Activated naive CD4-positive, alpha-beta T cell treated with anti-CD3 and anti-CD28 coated beads, Interleukin-2, amount 50 U/mL, for 24 hours (primary cell): Measurements from ENCODE around the gene DQX1.
A peak's percentile ranks its signal among the peaks of the same experiment; 100 is the strongest.

Experiments
- H3K27ac Mint-ChIP-seq: one replicate; pipeline ENCODE4 v1.8.0; 2021; ENCODE audit warnings: mild to moderate bottlenecking, mixed read lengths
- H3K27me3 Mint-ChIP-seq: one replicate; pipeline ENCODE4 v1.8.0; 2021; ENCODE audit warnings: mixed read lengths
- H3K36me3 Mint-ChIP-seq: one replicate; pipeline ENCODE4 v1.8.0; 2021; ENCODE audit warnings: mixed read lengths
- H3K4me1 Mint-ChIP-seq: one replicate; pipeline ENCODE4 v1.8.0; 2021; ENCODE audit warnings: mixed read lengths
- H3K4me3 Mint-ChIP-seq: one replicate; pipeline ENCODE4 v1.8.0; 2021; ENCODE audit warnings: mild to moderate bottlenecking, mixed read lengths
- H3K9me3 Mint-ChIP-seq: one replicate; pipeline ENCODE4 v1.8.0; 2021; ENCODE audit warnings: mixed read lengths

DQX1 gene

DNA sequence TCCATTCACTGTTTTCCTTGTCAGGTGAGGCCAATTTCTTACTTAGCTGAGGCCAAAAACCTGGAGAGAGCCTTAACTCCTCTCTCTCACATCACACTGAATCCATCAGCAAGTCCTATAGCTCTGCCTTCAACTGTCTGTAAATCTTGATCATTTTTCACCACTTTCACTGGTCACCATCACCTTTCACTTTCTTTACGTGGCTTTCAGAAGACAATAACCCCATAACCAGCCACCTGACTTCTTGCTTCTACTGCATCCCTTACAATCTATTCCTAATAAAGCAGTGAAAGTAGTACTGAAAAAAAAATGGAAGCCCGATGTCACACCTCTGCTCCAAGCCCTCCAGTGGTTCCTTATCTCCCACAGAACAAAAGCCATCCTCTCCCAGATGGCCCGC is 20.0 kb upstream of the DQX1 start:
- H3K36me3 Mint-ChIP-seq: no peaks in the 10 kb centered on the region

DNA sequence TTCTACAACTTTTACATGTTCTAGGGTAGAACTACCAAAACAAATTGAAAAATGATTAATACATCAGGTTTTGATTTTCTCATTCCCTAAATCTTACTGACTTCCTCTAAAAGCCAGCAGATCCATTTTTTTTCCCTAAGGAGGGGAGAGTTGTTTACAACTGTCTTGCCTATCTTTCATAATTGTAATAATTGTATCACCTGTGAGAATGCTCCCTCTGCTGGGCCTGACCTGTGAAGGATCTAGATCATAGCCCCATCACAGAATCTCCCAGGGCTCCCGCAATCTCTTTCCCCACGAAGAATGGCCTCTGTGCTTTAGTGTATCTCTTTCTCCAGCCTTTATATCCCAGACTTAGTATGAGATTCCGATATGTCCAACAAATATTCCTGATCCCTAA is 18.6 kb upstream of the DQX1 start:
- Mint-ChIP-seq H3K27me3 (peaks cover 22% of the 10 kb centered on the region), H3K36me3 (no peaks in the 10 kb centered on the region), H3K9me3 (no peaks in the 10 kb centered on the region), H3K27ac (no peak overlapping the region), H3K4me1 (peaks cover 7% of the 10 kb centered on the region), H3K4me3 (no peak overlapping the region)

More for the DNA sequence above, 20.0 kb upstream of the DQX1 start:
- H3K27me3 Mint-ChIP-seq: peaks cover 31% of the 10 kb centered on the region
- H3K4me1 Mint-ChIP-seq: peaks cover 7% of the 10 kb centered on the region
- H3K4me3 Mint-ChIP-seq: no peak overlapping the region
- H3K9me3 Mint-ChIP-seq: no peaks in the 10 kb centered on the region
- H3K27ac Mint-ChIP-seq: no peak overlapping the region

DNA sequence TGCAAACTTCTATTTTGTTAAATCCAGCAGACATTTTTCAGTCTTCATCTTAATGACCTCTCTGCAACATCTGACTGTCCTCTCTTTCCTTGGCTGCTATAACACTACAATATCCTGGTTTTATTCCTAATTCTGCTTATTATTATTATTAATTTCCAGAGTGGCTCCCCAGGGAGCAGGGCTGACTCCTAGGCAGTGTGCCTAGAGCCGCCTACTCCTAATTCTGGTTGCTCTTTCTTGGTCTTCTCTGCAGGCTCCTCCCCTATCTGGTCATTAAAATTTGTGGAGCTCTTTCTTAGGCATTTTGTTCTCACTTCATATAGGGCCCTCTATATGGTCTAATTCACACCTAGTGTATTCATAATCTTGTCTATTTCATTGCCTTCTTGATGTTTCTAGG is 16.9 kb upstream of the DQX1 start:
- H3K27me3 Mint-ChIP-seq: peaks cover 18% of the 10 kb centered on the region
- H3K9me3 Mint-ChIP-seq: no peaks in the 10 kb centered on the region
- H3K36me3 Mint-ChIP-seq: no peaks in the 10 kb centered on the region
- peaks cover under 1% of the 10 kb centered on the region for H3K4me1 Mint-ChIP-seq
- H3K27ac Mint-ChIP-seq: no peak overlapping the region
- H3K4me3 Mint-ChIP-seq: no peak overlapping the region

DNA sequence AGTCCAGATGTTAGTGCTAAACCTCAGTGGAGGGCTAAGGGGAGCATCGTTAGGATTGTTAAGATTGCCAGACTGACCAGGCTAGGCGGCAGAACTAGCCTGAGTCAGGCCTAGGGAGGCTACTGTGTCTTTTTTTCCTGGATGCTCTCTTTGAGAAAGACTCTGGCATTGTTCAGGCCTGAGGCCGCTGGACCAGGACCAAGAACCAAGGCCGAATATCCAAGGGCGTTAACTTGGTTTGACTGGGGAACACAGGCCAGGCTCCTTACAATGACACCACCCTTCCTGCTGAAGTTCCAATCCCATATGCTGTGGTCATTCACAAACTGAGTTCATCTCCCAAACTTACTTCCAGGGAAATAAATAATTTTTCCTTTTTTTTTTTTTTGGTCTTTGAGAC is 14.3 kb upstream of the DQX1 start:
- Mint-ChIP-seq H3K27ac (no peak overlapping the region), H3K27me3 (peaks cover 10% of the 10 kb centered on the region), H3K9me3 (no peaks in the 10 kb centered on the region), H3K4me1 (no peaks in the 10 kb centered on the region), H3K4me3 (no peak overlapping the region), H3K36me3 (no peaks in the 10 kb centered on the region)

DNA sequence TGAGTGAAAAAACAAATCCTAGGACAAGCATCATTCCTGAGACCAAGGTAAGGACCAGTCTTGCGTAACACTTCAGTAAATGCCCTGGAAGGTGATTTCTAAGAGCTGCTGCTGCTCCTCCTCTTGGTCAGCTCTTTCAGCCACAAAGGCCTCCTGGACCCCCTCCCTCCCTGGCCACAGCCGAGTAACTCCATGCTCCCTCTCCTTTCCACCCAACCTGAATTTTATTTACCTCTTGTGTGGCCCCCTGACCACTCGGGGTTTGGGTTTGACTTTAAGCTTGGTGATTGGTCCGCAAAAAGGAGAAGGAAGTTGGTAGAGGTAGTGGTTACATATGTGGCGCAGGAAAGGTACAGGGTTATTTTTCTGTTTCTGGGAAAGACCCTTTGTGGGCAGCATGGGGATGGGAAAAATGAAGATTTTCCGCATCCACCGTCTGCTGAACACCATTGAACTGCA is 12.9 kb upstream of the DQX1 start:
- Mint-ChIP-seq H3K27ac (no peak overlapping the region), H3K4me3 (no peak overlapping the region), H3K9me3 (no peaks in the 10 kb centered on the region), H3K27me3 (peaks cover 10% of the 10 kb centered on the region), H3K36me3 (no peaks in the 10 kb centered on the region), H3K4me1 (no peaks in the 10 kb centered on the region)

DNA sequence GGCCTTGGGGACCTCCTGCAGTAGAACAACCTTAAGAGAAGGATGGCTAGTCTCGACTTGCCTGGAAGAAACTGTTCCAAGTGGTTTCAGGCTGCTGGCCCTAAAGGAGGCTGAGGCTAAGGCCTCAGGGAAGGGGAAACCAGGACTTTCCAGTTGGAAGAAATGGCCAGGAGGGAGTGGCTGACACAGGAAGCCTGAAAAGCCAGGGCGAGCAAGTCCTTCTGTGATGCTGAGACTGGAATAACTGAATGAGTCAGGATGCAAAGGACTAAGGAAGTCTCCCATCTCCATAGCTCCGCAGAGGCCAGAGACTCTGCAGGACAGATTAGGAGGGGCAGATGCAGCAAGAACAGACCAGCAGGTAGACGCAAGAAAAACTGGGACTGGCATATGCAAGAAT is 11.1 kb upstream of the DQX1 start:
- Mint-ChIP-seq H3K36me3 (peaks cover 6% of the 10 kb centered on the region), H3K27ac (no peak overlapping the region), H3K4me3 (no peak overlapping the region), H3K4me1 (peaks cover 4% of the 10 kb centered on the region), H3K9me3 (no peaks in the 10 kb centered on the region), H3K27me3 (peaks cover 5% of the 10 kb centered on the region)

DNA sequence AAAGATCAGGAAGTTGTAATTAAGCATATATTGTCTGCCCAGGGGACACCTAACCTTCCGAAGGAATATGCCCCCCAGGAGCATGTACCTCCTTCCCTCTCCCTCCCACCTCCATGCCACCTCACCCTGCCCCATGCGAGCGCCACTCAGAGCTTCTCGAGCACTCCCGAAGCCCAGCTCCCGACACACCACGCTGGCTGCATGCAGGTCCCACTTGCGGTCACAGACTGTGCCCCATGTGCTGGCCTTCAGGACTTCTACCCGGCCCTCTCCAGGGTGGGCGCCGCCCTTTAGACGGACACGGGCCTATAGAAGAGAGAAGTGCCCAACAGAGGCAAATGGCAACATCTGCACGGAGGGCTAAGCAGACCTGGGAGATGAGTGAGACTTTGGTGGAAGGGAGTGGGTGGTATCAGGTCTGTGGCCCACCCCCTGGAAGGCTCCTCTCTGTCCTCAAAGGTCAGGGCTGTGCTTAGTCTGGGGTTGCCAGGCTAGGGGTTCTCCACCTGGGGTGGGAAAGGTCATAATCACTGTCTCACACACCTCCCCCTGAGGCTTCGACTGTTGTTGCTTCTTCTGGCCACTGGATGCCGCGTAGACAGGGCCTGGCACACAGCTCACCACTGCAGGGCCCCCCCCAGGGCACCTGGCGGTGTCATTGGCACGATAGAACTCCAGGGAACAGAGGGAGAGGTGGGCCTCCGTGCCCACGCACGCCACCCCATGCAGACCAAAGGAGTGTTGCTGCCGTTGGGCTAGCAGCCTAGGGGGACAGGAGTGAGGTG is 10.3 kb upstream of the DQX1 start:
- Mint-ChIP-seq H3K27me3 (peaks cover 5% of the 10 kb centered on the region), H3K4me3 (no peak overlapping the region), H3K27ac (no peak overlapping the region), H3K36me3 (peaks cover 8% of the 10 kb centered on the region), H3K4me1 (peaks cover 10% of the 10 kb centered on the region), H3K9me3 (no peaks in the 10 kb centered on the region)

DNA sequence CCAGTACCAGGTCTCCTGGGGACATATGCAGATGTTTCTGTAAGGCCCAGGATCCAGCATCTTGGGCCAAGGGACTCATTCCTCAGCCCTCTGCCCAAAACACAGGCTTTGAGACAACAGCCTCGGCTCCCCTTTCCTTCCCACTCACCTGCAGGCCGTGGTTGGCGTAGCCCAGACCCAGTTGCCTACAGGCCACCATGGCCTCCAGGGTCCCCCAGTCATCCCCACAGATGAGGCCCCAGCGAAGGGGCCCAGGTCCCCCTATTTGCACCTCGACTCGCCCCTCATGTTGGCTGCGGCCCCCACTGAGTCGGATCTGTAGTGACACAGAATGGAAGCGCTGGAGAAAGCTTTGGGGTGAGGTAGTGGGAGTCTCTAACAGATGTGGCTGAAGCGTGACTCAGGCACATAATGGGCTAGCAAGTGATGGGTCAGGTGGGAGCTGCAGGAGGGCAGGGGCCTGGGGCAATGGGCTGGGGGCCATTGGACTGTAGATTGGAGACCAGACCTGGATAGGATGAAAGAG is 9.5 kb upstream of the DQX1 start:
- Mint-ChIP-seq H3K4me3 (no peak overlapping the region), H3K9me3 (no peaks in the 10 kb centered on the region), H3K27me3 (peaks cover 5% of the 10 kb centered on the region), H3K27ac (no peak overlapping the region), H3K4me1 (peaks cover 18% of the 10 kb centered on the region), H3K36me3 (peaks cover 12% of the 10 kb centered on the region)

DNA sequence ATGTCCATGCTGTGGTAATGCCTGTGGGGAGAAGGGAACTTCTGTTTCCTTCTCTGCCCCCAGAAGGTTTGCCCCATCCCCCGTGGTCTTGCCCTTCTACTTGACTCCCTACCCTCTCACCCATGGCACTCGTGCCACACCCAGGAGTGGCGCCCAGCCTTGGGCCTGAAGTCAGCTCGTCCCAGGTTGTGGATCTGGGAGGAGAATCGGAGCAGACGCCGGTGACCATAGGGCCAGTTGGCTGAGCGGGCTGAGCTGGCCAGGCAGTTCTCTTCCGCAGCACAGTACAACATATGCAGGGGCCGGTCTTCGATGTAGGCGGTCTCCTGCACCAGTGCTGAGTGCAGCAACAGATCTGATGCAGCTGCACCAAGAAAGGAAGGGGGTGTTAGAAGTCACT is 8.4 kb upstream of the DQX1 start:
- no peaks in the 10 kb centered on the region for H3K9me3 Mint-ChIP-seq
- H3K27ac Mint-ChIP-seq: no peak overlapping the region

DNA sequence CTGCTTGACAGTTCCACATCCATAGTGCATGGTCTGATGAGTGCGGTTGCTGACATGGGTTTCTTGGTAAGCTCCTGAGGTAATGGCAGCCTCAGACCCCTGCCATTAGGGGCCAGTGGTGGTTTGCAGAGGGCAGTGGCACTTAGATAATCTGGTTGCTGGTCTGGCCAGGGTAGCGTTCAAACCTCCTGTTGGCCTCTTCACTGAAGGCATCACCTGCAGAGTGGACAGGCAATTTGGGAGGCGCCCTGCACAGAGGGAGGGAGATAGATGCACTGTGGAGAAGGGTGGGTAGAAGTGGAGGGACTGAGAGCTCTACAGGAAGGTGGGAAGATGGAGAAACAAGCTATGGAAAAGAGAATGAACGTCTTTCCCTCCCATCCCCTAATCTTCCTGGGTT is 7.4 kb upstream of the DQX1 start:
- H3K9me3 Mint-ChIP-seq: no peaks in the 10 kb centered on the region
- peaks cover 18% of the 10 kb centered on the region for H3K4me1 Mint-ChIP-seq
- H3K27me3 Mint-ChIP-seq: no peaks in the 10 kb centered on the region
- peaks cover 12% of the 10 kb centered on the region for H3K36me3 Mint-ChIP-seq
- H3K27ac Mint-ChIP-seq: no peak overlapping the region
- no peak overlapping the region for H3K4me3 Mint-ChIP-seq

More for the DNA sequence above, 8.4 kb upstream of the DQX1 start:
- Mint-ChIP-seq H3K27me3 (peaks cover 4% of the 10 kb centered on the region), H3K36me3 (peaks cover 12% of the 10 kb centered on the region), H3K4me1 (peaks cover 18% of the 10 kb centered on the region), H3K4me3 (no peak overlapping the region)

DNA sequence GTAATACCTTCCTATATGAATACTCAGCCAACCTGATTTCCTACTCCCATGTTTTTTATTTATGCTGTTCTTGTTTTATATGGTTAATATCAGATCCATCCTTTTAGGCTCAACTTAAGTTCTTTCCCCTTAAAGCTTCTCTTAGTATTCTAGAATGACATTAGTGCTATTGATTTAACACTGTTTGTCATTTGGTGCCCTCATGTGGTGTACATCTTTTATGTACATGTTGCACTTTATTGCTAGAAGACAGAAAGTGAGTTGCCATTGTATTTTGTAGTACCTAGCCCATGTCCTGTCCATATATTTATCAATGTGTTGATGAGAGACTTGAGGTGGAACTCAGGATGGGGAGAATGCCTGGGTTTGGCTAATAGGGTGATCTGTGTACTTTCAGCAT is 6.2 kb upstream of the DQX1 start:
- H3K4me1 Mint-ChIP-seq: peaks cover 29% of the 10 kb centered on the region
- H3K27ac Mint-ChIP-seq: peak overlapping the region; percentile 74
- H3K27me3 Mint-ChIP-seq: no peaks in the 10 kb centered on the region
- H3K9me3 Mint-ChIP-seq: no peaks in the 10 kb centered on the region
- peaks cover 22% of the 10 kb centered on the region for H3K36me3 Mint-ChIP-seq
- H3K4me3 Mint-ChIP-seq: peak overlapping the region; percentile 78

DNA sequence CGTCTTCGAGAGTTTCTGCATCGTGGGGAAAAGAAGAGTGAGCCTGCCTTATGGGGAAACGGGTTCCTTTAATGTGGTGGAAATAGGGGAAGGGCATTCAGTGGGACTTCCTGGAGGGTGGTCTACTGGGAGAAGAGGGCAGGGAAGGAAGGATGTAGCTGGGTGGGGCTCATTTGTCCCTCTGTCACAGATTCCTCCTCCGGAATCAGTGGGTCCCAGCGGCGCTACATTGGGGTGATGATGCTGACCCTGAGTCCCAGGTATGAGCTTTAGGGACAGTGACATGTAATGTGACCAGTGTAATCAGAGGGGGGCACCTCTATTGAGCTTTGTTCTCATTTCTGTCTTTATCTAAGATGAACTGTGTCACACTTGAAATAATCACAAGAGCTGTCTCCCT is 5.6 kb upstream of the DQX1 start:
- H3K27me3 Mint-ChIP-seq: no peaks in the 10 kb centered on the region
- H3K27ac Mint-ChIP-seq: no peak overlapping the region
- H3K4me1 Mint-ChIP-seq: peaks cover 30% of the 10 kb centered on the region
- H3K9me3 Mint-ChIP-seq: no peaks in the 10 kb centered on the region
- peaks cover 27% of the 10 kb centered on the region for H3K36me3 Mint-ChIP-seq
- peak overlapping the region; percentile 78 for H3K4me3 Mint-ChIP-seq

DNA sequence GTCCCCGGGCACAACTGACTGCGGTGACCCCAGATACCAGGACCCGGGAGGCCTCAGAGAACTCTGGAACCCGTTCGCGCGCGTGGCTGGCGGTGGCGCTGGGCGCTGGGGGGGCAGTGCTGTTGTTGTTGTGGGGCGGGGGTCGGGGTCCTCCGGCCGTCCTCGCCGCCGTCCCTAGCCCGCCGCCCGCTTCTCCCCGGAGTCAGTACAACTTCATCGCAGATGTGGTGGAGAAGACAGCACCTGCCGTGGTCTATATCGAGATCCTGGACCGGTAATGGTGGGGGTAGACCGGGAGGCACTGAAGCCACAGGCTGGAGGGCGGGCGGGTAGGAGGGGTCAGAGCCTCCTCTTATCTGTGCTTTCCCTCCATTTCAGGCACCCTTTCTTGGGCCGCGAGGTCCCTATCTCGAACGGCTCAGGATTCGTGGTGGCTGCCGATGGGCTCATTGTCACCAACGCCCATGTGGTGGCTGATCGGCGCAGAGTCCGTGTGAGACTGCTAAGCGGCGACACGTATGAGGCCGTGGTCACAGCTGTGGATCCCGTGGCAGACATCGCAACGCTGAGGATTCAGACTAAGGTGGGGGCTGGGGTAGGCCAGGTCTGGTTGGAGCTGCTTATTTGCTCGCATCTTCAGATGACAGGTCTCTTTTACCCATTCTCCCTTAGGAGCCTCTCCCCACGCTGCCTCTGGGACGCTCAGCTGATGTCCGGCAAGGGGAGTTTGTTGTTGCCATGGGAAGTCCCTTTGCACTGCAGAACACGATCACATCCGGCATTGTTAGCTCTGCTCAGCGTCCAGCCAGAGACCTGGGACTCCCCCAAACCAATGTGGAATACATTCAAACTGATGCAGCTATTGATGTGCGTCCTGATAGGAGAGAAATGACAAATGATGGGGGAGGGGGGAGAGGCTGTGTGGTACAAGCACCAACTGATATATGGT is 4.5 kb upstream of the DQX1 start:
- Mint-ChIP-seq H3K9me3 (no peaks in the 10 kb centered on the region), H3K36me3 (peaks cover 36% of the 10 kb centered on the region), H3K27ac (peak overlapping the region; percentile 57), H3K27me3 (no peaks in the 10 kb centered on the region), H3K4me1 (peaks cover 36% of the 10 kb centered on the region), H3K4me3 (peak overlapping the region; percentile 90)

DNA sequence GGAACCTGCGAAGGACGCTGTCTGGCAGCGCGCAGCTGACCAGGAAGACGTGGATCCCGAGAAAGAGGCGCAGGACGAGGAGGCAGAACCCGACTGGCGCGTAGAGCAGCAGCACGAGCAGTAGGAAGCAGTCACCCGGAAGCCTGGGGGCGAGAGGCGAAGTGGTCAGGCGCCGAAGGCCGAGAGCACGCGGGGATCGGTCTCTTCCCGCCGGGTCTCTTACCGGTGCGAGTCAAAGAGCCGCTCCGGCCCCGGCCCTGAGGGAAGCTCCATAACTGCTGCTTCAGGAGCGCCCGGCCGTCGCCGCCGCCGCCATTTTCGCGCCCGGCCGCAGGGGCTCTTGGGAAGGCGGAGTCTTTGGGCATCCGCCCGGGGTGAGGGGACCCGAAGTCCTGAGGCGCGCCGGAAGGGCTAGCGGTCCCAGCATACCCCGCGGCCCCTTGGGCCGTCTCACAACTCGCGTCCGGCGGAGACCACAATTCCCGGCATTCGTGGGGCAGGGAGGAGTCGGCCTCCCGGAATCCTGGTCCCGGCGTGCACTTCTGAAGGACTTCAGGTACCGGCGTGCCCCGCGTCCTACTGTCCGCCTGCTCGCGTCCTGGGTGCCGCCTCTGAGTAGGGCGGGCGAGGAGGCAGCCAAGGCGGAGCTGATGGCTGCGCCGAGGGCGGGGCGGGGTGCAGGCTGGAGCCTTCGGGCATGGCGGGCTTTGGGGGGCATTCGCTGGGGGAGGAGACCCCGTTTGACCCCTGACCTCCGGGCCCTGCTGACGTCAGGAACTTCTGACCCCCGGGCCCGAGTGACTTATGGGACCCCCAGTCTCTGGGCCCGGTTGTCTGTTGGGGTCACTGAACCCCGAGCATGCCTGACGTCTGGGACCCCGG is 3.6 kb upstream of the DQX1 start, which contains the start of the genes AUP1 and HTRA2:
Gene AUP1, minus strand, starts transcription at position 350 of the 882 bp plus-strand sequence. Its CDS starts 77 bp downstream, at position 273.
Gene HTRA2, plus strand, starts transcription at position 577 of the 882 bp plus-strand sequence. Its CDS starts 74 bp downstream, at position 651.
- Mint-ChIP-seq H3K36me3 (peaks cover 37% of the 10 kb centered on the region), H3K4me3 (peak within 1 kb of the TSS; percentile 90), H3K27me3 (no peaks in the 10 kb centered on the region), H3K27ac (peak within 1 kb of the TSS; percentile 94), H3K9me3 (no peaks in the 10 kb centered on the region), H3K4me1 (peaks cover 36% of the 10 kb centered on the region)
